Naive thymus-derived CD4-positive, alpha-beta T cell (primary cell): Measurements from ENCODE around the gene FBXW7. TPM values are rescaled to one million over a fixed set of nuclear protein-coding genes. Genes with fewer than 3 reads are reported as not detected.
A peak's percentile ranks its signal among the peaks of the same experiment; 100 is the strongest.

Source experiments
- ATAC-seq: fragments of 150-1000 bp; cut with Tn5 transposase; 2 replicates; pipeline ENCODE4 v1.10.0; 2021; ENCODE audit warnings: mild to moderate bottlenecking, moderate library complexity
- CTCF ChIA-PET: fragments of 350-600 bp; sonication (Branson Sonifier 250); formaldehyde crosslinking; loops from one replicate; lab custom pipeline; 2021; ENCODE audit warnings: antibody characterized with exemption; lab: Charles Lee
- POLR2A ChIA-PET: fragments of 350-600 bp; sonication (Branson Sonifier 250); formaldehyde crosslinking; loops from one replicate; lab custom pipeline; 2021; ENCODE audit warnings: antibody characterized with exemption, inconsistent platforms; lab: Charles Lee
- DNase-seq, 9 donors: peaks; one replicate each; pipeline versions ENCODE4 v3.0.0 to v3.0.0-alpha.2; 2020 to 2022; ENCODE audit warnings: mixed read lengths in 1 of 9
- H3K27ac ChIP-seq: one replicate; pipeline ENCODE4 v1.7.0; 2013; ENCODE audit warnings: mild to moderate bottlenecking, low read depth, low read length, moderate library complexity
- H3K27me3 ChIP-seq, 2 donors: one replicate each; pipeline ENCODE4 v1.7.0; 2013; ENCODE audit warnings: low read length in 2 of 2, mild to moderate bottlenecking in 2 of 2, moderate library complexity in 2 of 2; ENCODE audit not compliant: control insufficient read depth in 2 of 2, insufficient read depth in 2 of 2
- H3K36me3 ChIP-seq, 3 experiments: 1 replicate in 2 of 3; 2 replicates in 1 of 3; pipeline ENCODE4 v1.7.0; 2013; ENCODE audit warnings: low read length in 3 of 3, mild to moderate bottlenecking in 3 of 3, moderate library complexity in 1 of 3; ENCODE audit not compliant: insufficient read depth in 3 of 3, control insufficient read depth in 2 of 3
- H3K4me1 ChIP-seq, 2 donors: one replicate each; pipeline ENCODE4 v1.7.0; 2013; ENCODE audit warnings: low read length in 2 of 2, mild to moderate bottlenecking in 2 of 2, moderate library complexity in 1 of 2; ENCODE audit not compliant: control insufficient read depth in 2 of 2, insufficient read depth in 2 of 2
- H3K4me3 ChIP-seq: 2 replicates; pipeline ENCODE4 v1.7.0; 2013; ENCODE audit warnings: mild to moderate bottlenecking, low read length
- H3K9me3 ChIP-seq, 3 experiments: 1 replicate in 2 of 3; 2 replicates in 1 of 3; pipeline ENCODE4 v1.7.0; 2013; ENCODE audit warnings: low read length in 3 of 3; ENCODE audit not compliant: control insufficient read depth in 2 of 3
- H3K27ac Mint-ChIP-seq, 9 donors: one replicate each; pipeline ENCODE4 v1.8.0; 2020 to 2022; ENCODE audit warnings: mixed read lengths in 9 of 9, mild to moderate bottlenecking in 8 of 9, moderate library complexity in 5 of 9, inconsistent platforms in 2 of 9
- H3K27me3 Mint-ChIP-seq, 5 donors: one replicate each; pipeline ENCODE4 v1.8.0; 2021 to 2022; ENCODE audit warnings: mixed read lengths in 5 of 5, mild to moderate bottlenecking in 1 of 5
- H3K36me3 Mint-ChIP-seq, 5 donors: one replicate each; pipeline ENCODE4 v1.8.0; 2020 to 2022; ENCODE audit warnings: mixed read lengths in 5 of 5, mild to moderate bottlenecking in 3 of 5, inconsistent platforms in 1 of 5
- H3K4me1 Mint-ChIP-seq, 7 donors: one replicate each; pipeline ENCODE4 v1.8.0; 2020 to 2022; ENCODE audit warnings: mixed read lengths in 7 of 7, mild to moderate bottlenecking in 3 of 7, inconsistent platforms in 1 of 7
- H3K4me3 Mint-ChIP-seq, 10 donors: one replicate each; pipeline ENCODE4 v1.8.0; 2020 to 2022; ENCODE audit warnings: mild to moderate bottlenecking in 10 of 10, mixed read lengths in 10 of 10, moderate library complexity in 6 of 10, inconsistent platforms in 2 of 10
- H3K9me3 Mint-ChIP-seq, 11 donors: one replicate each; pipeline ENCODE4 v1.8.0; 2020 to 2022; ENCODE audit warnings: mixed read lengths in 11 of 11, mild to moderate bottlenecking in 4 of 11, inconsistent platforms in 1 of 11, moderate library complexity in 1 of 11
- intact Hi-C, 2 donors: fragments of 100-400 bp; cut with micrococcal nuclease; formaldehyde crosslinking; loops; one replicate each; pipeline ENCODE4 v1.15.1; 2023
- polyA plus RNA-seq, 2 donors: library from polyadenylated mRNA; unstranded; fragments of 300-500 nt; fragmentation: Illumina TruSeq; gene quantifications; one replicate each; pipeline ENCODE4 v1.2.3, GENCODE V29; 2021
- total RNA-seq, 6 experiments: library from RNA in 5 of 6; stranded (reverse) in 5 of 6; gene quantifications; 1 replicate in 5 of 6; 2 replicates in 1 of 6; pipeline ENCODE4 v1.2.3 and lab custom pipeline; 2021 to 2026

FBXW7 gene
- total and polyA plus RNA-seq, 7 experiments from 2014 or later, result 40.4 to 139 (median 114) TPM

- H3K4me1 ChIP-seq, result peaks cover 0 to 8% of the 10 kb centered on the region in 2 donors
- ATAC-seq (no peak), DNase-seq (no peak)
- H3K36me3 Mint-ChIP-seq, result peaks cover 0 to 9% (median 7%) of the 10 kb centered on the region in 5 donors
- H3K27me3 Mint-ChIP-seq, result no peaks in the 10 kb centered on the region
- H3K9me3 Mint-ChIP-seq, result no peaks in the 10 kb centered on the region
- H3K4me3 Mint-ChIP-seq, result no peak overlapping the region
- H3K4me1 Mint-ChIP-seq, result peaks cover 14 to 30% (median 22%) of the 10 kb centered on the region in 7 donors
- H3K27ac ChIP-seq, result no peak overlapping the region
- H3K9me3 ChIP-seq, result no peaks in the 10 kb centered on the region
- H3K27me3 ChIP-seq, result no peaks in the 10 kb centered on the region
- no peak overlapping the region for H3K4me3 ChIP-seq
- POLR2A ChIA-PET, result interaction anchor here (0.6 kb wide), 1 partner anchor 586 kb away, joined by 3 read pairs; no protein-coding TSS in a partner anchor
- peak overlapping the region in 1 of 9 donors; percentile 41 for H3K27ac Mint-ChIP-seq
- H3K36me3 ChIP-seq, result no peaks in the 10 kb centered on the region
- intact Hi-C loops, result no loop called here
- CTCF ChIA-PET, result interaction anchor here (0.8 kb wide), 1 partner anchor 554 kb away, joined by 3 read pairs; no protein-coding TSS in a partner anchor
These were observed 179.4 kb downstream of the FBXW7 start for GRCh38 chr4:152356428-152357034.

DNA sequence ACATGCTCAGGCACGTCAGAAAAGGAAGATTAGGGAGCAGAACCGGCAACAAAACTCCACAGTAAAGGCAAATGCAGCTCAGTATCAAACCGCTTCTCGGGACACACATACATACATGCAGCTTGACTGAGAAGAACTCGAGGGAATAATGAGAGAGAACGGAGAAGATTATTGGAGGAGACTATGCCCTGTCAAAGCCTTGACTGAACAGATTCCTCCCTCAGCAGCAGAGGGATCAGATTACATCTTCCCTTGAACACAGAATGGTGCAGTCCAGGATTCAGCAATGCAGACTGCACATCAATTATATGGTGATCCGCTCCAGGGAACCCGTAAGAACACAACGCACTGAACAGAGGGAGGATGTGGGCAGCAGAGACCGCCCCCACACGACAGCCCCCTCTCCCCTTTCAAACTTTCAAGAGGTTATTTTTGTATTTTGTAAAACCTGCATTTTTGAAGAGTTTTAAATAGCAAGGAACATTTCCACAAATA, 183.2 kb downstream of the FBXW7 start:
- Mint-ChIP-seq H3K4me3 (peak overlapping the region in 9 of 10 donors; percentile 9 to 68 (median 46)), H3K4me1 (peaks cover 11 to 39% (median 22%) of the 10 kb centered on the region in 7 donors), H3K9me3 (no peaks in the 10 kb centered on the region), H3K36me3 (no peaks in the 10 kb centered on the region), H3K27me3 (no peaks in the 10 kb centered on the region), H3K27ac (peak overlapping the region in 2 of 9 donors; percentile 66 to 67)
- no peak overlapping the region for H3K4me3 ChIP-seq
- no peaks in the 10 kb centered on the region for H3K9me3 ChIP-seq
- no peaks in the 10 kb centered on the region for H3K27me3 ChIP-seq
- DNase-seq (peak in 6 of 9 donors; percentile 3 to 40 (median 32)), ATAC-seq (peak; percentile 68)
- POLR2A ChIA-PET, result interaction anchor here (0.6 kb wide), 2 partner anchors 327 to 605 kb away, joined by 3 read pairs; no protein-coding TSS in a partner anchor
- peaks cover 0 to 8% of the 10 kb centered on the region in 2 donors for H3K4me1 ChIP-seq
- no peak overlapping the region for H3K27ac ChIP-seq
- CTCF ChIA-PET, result interaction anchor here (0.7 kb wide), 1 partner anchor 291 kb away, joined by 3 read pairs; no protein-coding TSS in a partner anchor
- intact Hi-C loops, result loop anchor here in 1 of 2 donors (5.0 kb wide), 1 partner anchor 360 kb away; no protein-coding TSS in a partner anchor
- H3K36me3 ChIP-seq, result no peaks in the 10 kb centered on the region

- Histone ChIP-seq H3K36me3 (no peaks in the 10 kb centered on the region), H3K27me3 (no peaks in the 10 kb centered on the region), H3K4me3 (no peak overlapping the region), H3K27ac (no peak overlapping the region), H3K9me3 (no peaks in the 10 kb centered on the region), H3K4me1 (peaks cover 0 to 8% of the 10 kb centered on the region in 2 donors)
- no peak for DNase-seq
- peak overlapping the region in 6 of 10 donors; percentile 27 to 67 (median 49) for H3K4me3 Mint-ChIP-seq
- H3K27ac Mint-ChIP-seq, result peak overlapping the region in 2 of 9 donors; percentile 66 to 67
- ChIA-PET CTCF (interaction anchor here (0.7 kb wide), 1 partner anchor 291 kb away, joined by 3 read pairs; no protein-coding TSS in a partner anchor), POLR2A (interaction anchor here (0.6 kb wide), 2 partner anchors 327 to 604 kb away, joined by 3 read pairs; no protein-coding TSS in a partner anchor)
- no peaks in the 10 kb centered on the region for H3K27me3 Mint-ChIP-seq
- intact Hi-C loops, result loop anchor here in 1 of 2 donors (5.0 kb wide), 1 partner anchor 360 kb away; no protein-coding TSS in a partner anchor
- H3K9me3 Mint-ChIP-seq, result no peaks in the 10 kb centered on the region
- peaks cover 11 to 39% (median 22%) of the 10 kb centered on the region in 7 donors for H3K4me1 Mint-ChIP-seq
- ATAC-seq, result no peak
- peaks cover 0 to under 1% (median under 1%) of the 10 kb centered on the region in 5 donors for H3K36me3 Mint-ChIP-seq
These were observed 183.7 kb downstream of the FBXW7 start for GRCh38 chr4:152352215-152352614.

GRCh38 chr4:152351080-152351479, 184.8 kb downstream of the FBXW7 start:
- H3K27me3 Mint-ChIP-seq, result no peaks in the 10 kb centered on the region
- no peaks in the 10 kb centered on the region for H3K9me3 Mint-ChIP-seq
- ChIA-PET CTCF (interaction anchor here (0.5 kb wide), 1 partner anchor 116 kb away, joined by 3 read pairs; no protein-coding TSS in a partner anchor), POLR2A (no interaction called here)
- intact Hi-C loops, result loop anchor here in 1 of 2 donors (5.0 kb wide), 1 partner anchor 359 kb away; no protein-coding TSS in a partner anchor
- Histone ChIP-seq H3K36me3 (peaks cover 0 to 7% (median 0%) of the 10 kb centered on the region in 3 experiments), H3K9me3 (no peaks in the 10 kb centered on the region), H3K4me1 (peaks cover 0 to 8% of the 10 kb centered on the region in 2 donors), H3K27me3 (no peaks in the 10 kb centered on the region), H3K4me3 (no peak overlapping the region), H3K27ac (no peak overlapping the region)
- no peak for ATAC-seq
- H3K4me1 Mint-ChIP-seq, result peaks cover 11 to 43% (median 25%) of the 10 kb centered on the region in 7 donors
- H3K4me3 Mint-ChIP-seq, result no peak overlapping the region
- no peak overlapping the region for H3K27ac Mint-ChIP-seq
- DNase-seq, result no peak
- peaks cover 4 to 12% (median 11%) of the 10 kb centered on the region in 5 donors for H3K36me3 Mint-ChIP-seq

GRCh38 chr4:152348670-152349069, 187.2 kb downstream of the FBXW7 start:
- H3K27ac ChIP-seq, result no peak overlapping the region
- peak in 6 of 9 donors; percentile 4 to 48 (median 36) for DNase-seq
- no peaks in the 10 kb centered on the region for H3K27me3 ChIP-seq
- H3K4me3 ChIP-seq, result no peak overlapping the region
- H3K9me3 Mint-ChIP-seq, result no peaks in the 10 kb centered on the region
- intact Hi-C loops, result loop anchor here in 1 of 2 donors (1.0 to 5.0 kb wide), 6 partner anchors 20 to 587 kb away; partner anchors contain the start of gene GATB
- peaks cover 0 to 8% of the 10 kb centered on the region in 2 donors for H3K4me1 ChIP-seq
- no peak for ATAC-seq
- peak overlapping the region in 1 of 9 donors; percentile 10 for H3K27ac Mint-ChIP-seq
- peaks cover 0 to 7% (median 0%) of the 10 kb centered on the region in 3 experiments for H3K36me3 ChIP-seq
- ChIA-PET CTCF (interaction anchor here (0.6 to 1.9 kb wide), 14 partner anchors 26 to 605 kb away, joined by 3 to 11 read pairs (median 4); no protein-coding TSS in a partner anchor), POLR2A (interaction anchor here (0.7 to 1.7 kb wide), 5 partner anchors 25 to 284 kb away, joined by 3 to 7 read pairs (median 3); no protein-coding TSS in a partner anchor)
- H3K9me3 ChIP-seq, result no peaks in the 10 kb centered on the region
- H3K27me3 Mint-ChIP-seq, result no peaks in the 10 kb centered on the region
- no peak overlapping the region for H3K4me3 Mint-ChIP-seq
- peaks cover 4 to 23% (median 18%) of the 10 kb centered on the region in 5 donors for H3K36me3 Mint-ChIP-seq
- H3K4me1 Mint-ChIP-seq, result peaks cover 8 to 30% (median 18%) of the 10 kb centered on the region in 7 donors

DNA sequence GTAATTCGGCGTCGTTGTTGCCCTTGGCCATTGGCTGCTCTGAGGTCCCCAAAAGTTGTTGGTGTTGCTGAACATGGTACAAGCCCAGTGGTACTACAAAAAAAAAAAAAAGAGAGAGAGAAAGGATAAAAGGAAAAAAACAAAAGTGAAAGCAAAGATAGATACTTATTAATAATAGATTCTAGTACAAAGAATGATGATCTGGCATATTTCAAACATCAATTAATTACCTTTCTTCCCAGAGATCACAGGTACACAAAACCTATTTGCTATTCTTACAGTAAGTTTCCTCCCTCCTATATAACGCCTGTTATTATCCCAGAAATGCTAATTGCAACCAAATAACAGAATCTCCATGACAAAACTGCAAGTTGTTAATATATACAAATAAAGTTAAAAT, 188.9 kb downstream of the FBXW7 start:
- intact Hi-C loops, result loop anchor here in 1 of 2 donors (5.0 kb wide), 1 partner anchor 90 kb away; no protein-coding TSS in a partner anchor
- POLR2A ChIA-PET, result no interaction called here
- H3K27me3 ChIP-seq, result no peaks in the 10 kb centered on the region
- H3K36me3 ChIP-seq, result peaks cover 0 to 7% (median 0%) of the 10 kb centered on the region in 3 experiments
- DNase-seq, result no peak
- no peak overlapping the region for H3K4me3 ChIP-seq
- Mint-ChIP-seq H3K27ac (peak overlapping the region in 1 of 9 donors; percentile 49), H3K27me3 (no peaks in the 10 kb centered on the region), H3K9me3 (peaks cover 0 to 3% (median 0%) of the 10 kb centered on the region in 11 donors), H3K36me3 (peaks cover 4 to 37% (median 26%) of the 10 kb centered on the region in 5 donors), H3K4me3 (peak overlapping the region in 1 of 10 donors; percentile 12), H3K4me1 (peaks cover 0 to 14% (median 4%) of the 10 kb centered on the region in 7 donors)
- ATAC-seq, result no peak
- no peaks in the 10 kb centered on the region for H3K4me1 ChIP-seq
- H3K9me3 ChIP-seq, result no peaks in the 10 kb centered on the region
- H3K27ac ChIP-seq, result no peak overlapping the region
- CTCF ChIA-PET, result no interaction called here
